H1 (cell line): ENCODE data around the gene MAGEB3. TPM values are rescaled to one million over a fixed set of nuclear protein-coding genes. Genes with fewer than 3 reads are reported as not detected.

ENCODE experiments used
- CTCF ChIA-PET: fragments of 300-600 bp; sonication (Branson Sonifier 250); formaldehyde crosslinking; loops from one replicate; lab custom pipeline; 2021; ENCODE audit not compliant: partially characterized antibody; lab: Charles Lee
- POLR2A ChIA-PET: fragments of 300-600 bp; sonication (Branson Sonifier 250); formaldehyde crosslinking; loops from one replicate; lab custom pipeline; 2021; ENCODE audit warnings: inconsistent platforms; ENCODE audit not compliant: partially characterized antibody; lab: Charles Lee
- DNase-seq, 2 experiments: peaks; one replicate each; pipeline versions ENCODE4 v3.0.0 to v3.0.0-alpha.2; 2010 to 2022; ENCODE audit warnings: low spot score in 2 of 2, low read depth in 1 of 2, mixed read lengths in 1 of 2
- FAIRE-seq: peaks from 2 replicates; lab custom pipeline; 2011; peaks lifted over from hg19 to GRCh38; lab: Jason Lieb, UNC
- H2AFZ ChIP-seq: 2 replicates; pipeline ENCODE4 v1.8.1; 2012; ENCODE audit warnings: low read length, inconsistent platforms
- H2AK5ac ChIP-seq: 2 replicates; pipeline ENCODE4 v1.6.1; 2013; ENCODE audit warnings: low read depth, low read length
- H2BK120ac ChIP-seq: replicated peaks from 2 replicates; pipeline ENCODE3; 2013; ENCODE audit warnings: low read depth, low read length, inconsistent platforms
- H2BK12ac ChIP-seq: 2 replicates; pipeline ENCODE4 v1.6.1; 2013; ENCODE audit warnings: low read depth, low read length
- H2BK15ac ChIP-seq: 2 replicates; pipeline ENCODE4 v1.6.1; 2013; ENCODE audit warnings: low read length
- H2BK20ac ChIP-seq: 2 replicates; pipeline ENCODE4 v1.6.1; 2013; ENCODE audit warnings: low read length
- H2BK5ac ChIP-seq: 2 replicates; pipeline ENCODE4 v1.6.1; 2013; ENCODE audit warnings: low read depth, low read length
- H3K14ac ChIP-seq: 2 replicates; pipeline ENCODE4 v1.6.1; 2013; ENCODE audit warnings: inconsistent platforms; ENCODE audit not compliant: insufficient read length
- H3K18ac ChIP-seq: 2 replicates; pipeline ENCODE4 v1.6.1; 2013; ENCODE audit warnings: low read length; ENCODE audit errors: extremely low read depth
- H3K23ac ChIP-seq: 2 replicates; pipeline ENCODE4 v1.6.1; 2013; ENCODE audit warnings: inconsistent platforms; ENCODE audit not compliant: insufficient read length
- H3K23me2 ChIP-seq: 2 replicates; pipeline ENCODE4 v1.6.1; 2013; ENCODE audit warnings: low read depth, low read length
- H3K27ac ChIP-seq: 2 replicates; pipeline ENCODE4 v1.6.1; 2011; ENCODE audit warnings: low read depth, low read length, inconsistent platforms
- H3K27me3 ChIP-seq, 4 experiments: replicated peaks in 1 of 4; 1 replicate in 1 of 4; 2 replicates in 3 of 4; pipeline versions ENCODE4 v1.6.1 to v1.8.1; 2011 to 2013; ENCODE audit warnings: low read length in 3 of 4, mild to moderate bottlenecking in 3 of 4, inconsistent platforms in 2 of 4, mixed read lengths in 2 of 4, moderate library complexity in 1 of 4; ENCODE audit not compliant: control insufficient read depth in 3 of 4, insufficient read depth in 3 of 4; ENCODE audit errors: extremely low read depth in 1 of 4
- H3K36me3 ChIP-seq, 4 experiments: 2 replicates each; pipeline versions ENCODE4 v1.6.1 to v1.8.1; 2011 to 2013; ENCODE audit warnings: mild to moderate bottlenecking in 4 of 4, low read length in 3 of 4, moderate library complexity in 2 of 4, control low read depth in 1 of 4, inconsistent platforms in 1 of 4; ENCODE audit not compliant: insufficient read depth in 4 of 4, control insufficient read depth in 2 of 4
- H3K4ac ChIP-seq: replicated peaks from 2 replicates; pipeline ENCODE3; 2013; ENCODE audit warnings: low read length, low read depth, mixed read lengths, inconsistent platforms; ENCODE audit not compliant: insufficient read length
- H3K4me1 ChIP-seq, 4 experiments: replicated peaks in 1 of 4; 1 replicate in 1 of 4; 2 replicates in 3 of 4; pipeline versions ENCODE4 v1.6.1 to v1.8.1; 2011 to 2013; ENCODE audit warnings: low read length in 3 of 4, inconsistent platforms in 2 of 4, mixed read lengths in 1 of 4; ENCODE audit not compliant: insufficient read depth in 4 of 4, control insufficient read depth in 3 of 4
- H3K4me2 ChIP-seq, 2 experiments: 2 replicates each; pipeline versions ENCODE4 v1.6.1 to v1.8.1; 2011 to 2013; ENCODE audit warnings: low read depth in 2 of 2, low read length in 2 of 2, control low read depth in 1 of 2, inconsistent platforms in 1 of 2, mild to moderate bottlenecking in 1 of 2; ENCODE audit not compliant: insufficient read depth in 1 of 2
- H3K4me3 ChIP-seq, 4 experiments: fragments of 200-600, 300-600 bp in 1 of 4; sonication (generic), shearing (Covaris generic), sonication (Bioruptor Twin) in 1 of 4; 2 replicates each; pipeline versions ENCODE4 v1.5.1 to v1.8.1; 2011 to 2016; ENCODE audit warnings: low read length in 4 of 4, low read depth in 3 of 4, control low read depth in 2 of 4, inconsistent platforms in 2 of 4, mild to moderate bottlenecking in 2 of 4, mixed read lengths in 1 of 4, moderate library complexity in 1 of 4; ENCODE audit not compliant: insufficient read depth in 2 of 4; ENCODE audit errors: extremely low read depth in 1 of 4
- H3K56ac ChIP-seq: replicated peaks from 2 replicates; pipeline ENCODE3; 2013; ENCODE audit warnings: low read depth, mild to moderate bottlenecking, mixed read lengths, low read length, inconsistent platforms; ENCODE audit not compliant: insufficient read length
- H3K79me1 ChIP-seq: 2 replicates; pipeline ENCODE4 v1.6.1; 2013; ENCODE audit warnings: low read depth, low read length, control low read depth
- H3K79me2 ChIP-seq, 2 experiments: 2 replicates each; pipeline versions ENCODE4 v1.6.1 to v1.8.1; 2012 to 2013; ENCODE audit warnings: low read length in 2 of 2, mild to moderate bottlenecking in 2 of 2, inconsistent platforms in 1 of 2; ENCODE audit not compliant: insufficient read depth in 2 of 2, control insufficient read depth in 1 of 2
- H3K9ac ChIP-seq, 4 experiments: replicated peaks in 1 of 4; 1 replicate in 1 of 4; 2 replicates in 3 of 4; pipeline versions ENCODE4 v1.6.1 to v1.8.1; 2011 to 2013; ENCODE audit warnings: low read depth in 3 of 4, low read length in 3 of 4, control low read depth in 2 of 4, mild to moderate bottlenecking in 2 of 4, moderate library complexity in 2 of 4, inconsistent platforms in 1 of 4; ENCODE audit errors: extremely low read depth in 1 of 4
- H3K9me3 ChIP-seq, 2 experiments: 2 replicates each; pipeline versions ENCODE4 v1.6.1 to v1.8.1; 2012 to 2013; ENCODE audit warnings: mild to moderate bottlenecking in 2 of 2, moderate library complexity in 2 of 2, control low read depth in 1 of 2, inconsistent platforms in 1 of 2, low read depth in 1 of 2, low read length in 1 of 2, mixed read lengths in 1 of 2; ENCODE audit not compliant: insufficient read depth in 2 of 2
- H4K20me1 ChIP-seq, 2 experiments: replicated peaks in 1 of 2; 2 replicates each; pipeline versions ENCODE3 to v1.8.1; 2011 to 2013; ENCODE audit warnings: inconsistent platforms in 2 of 2, low read length in 2 of 2, mild to moderate bottlenecking in 1 of 2; ENCODE audit not compliant: insufficient read depth in 2 of 2, control insufficient read depth in 1 of 2
- H4K5ac ChIP-seq: 2 replicates; pipeline ENCODE4 v1.6.1; 2013; ENCODE audit warnings: low read length, low read depth, mixed read lengths, inconsistent platforms; ENCODE audit not compliant: insufficient read length
- H4K8ac ChIP-seq: 2 replicates; pipeline ENCODE4 v1.8.0; 2013; ENCODE audit warnings: mild to moderate bottlenecking, moderate library complexity, low read length, inconsistent platforms; ENCODE audit not compliant: insufficient read depth; ENCODE audit errors: extremely low read depth
- H4K91ac ChIP-seq: replicated peaks from 2 replicates; pipeline ENCODE3; 2013; ENCODE audit warnings: low read length, mixed read lengths, inconsistent platforms; ENCODE audit not compliant: insufficient read length
- ATF2 ChIP-seq: IDR thresholded peaks from 2 replicates; pipeline ENCODE4 v1.6.1; 2012; ENCODE audit warnings: low read length, inconsistent platforms
- EZH2 ChIP-seq: fragments of 200-600 bp; sonication (generic); IDR thresholded peaks from 2 replicates; pipeline ENCODE4 v1.7.1; 2012; ENCODE audit warnings: low read depth, mild to moderate bottlenecking, moderate library complexity, low read length, inconsistent platforms; ENCODE audit not compliant: severe bottlenecking
- HDAC6 ChIP-seq: IDR thresholded peaks from one replicate; pipeline ENCODE4 v1.7.1; 2012; ENCODE audit warnings: low read depth, mild to moderate bottlenecking, inconsistent platforms, low read length, moderate library complexity
- NANOG ChIP-seq: IDR thresholded peaks from 2 replicates; pipeline ENCODE4 v1.6.1; 2011; ENCODE audit warnings: low read length, low read depth, mild to moderate bottlenecking, inconsistent platforms; ENCODE audit not compliant: insufficient read depth, poor library complexity, severe bottlenecking
- POU5F1 ChIP-seq: IDR thresholded peaks from 2 replicates; pipeline ENCODE4 v1.6.1; 2011; ENCODE audit warnings: low read depth, mild to moderate bottlenecking, low read length, moderate library complexity
- RFX5 ChIP-seq: IDR thresholded peaks from 2 replicates; pipeline ENCODE4 v1.6.1; 2011; ENCODE audit warnings: low read depth, low read length, improper control_type of control experiment, borderline replicate concordance
- RXRA ChIP-seq: IDR thresholded peaks from 2 replicates; pipeline ENCODE4 v1.6.1; 2011; ENCODE audit warnings: low read depth, mild to moderate bottlenecking, low read length, moderate library complexity; ENCODE audit not compliant: insufficient read depth
- SP2 ChIP-seq: IDR thresholded peaks from 2 replicates; pipeline ENCODE4 v1.6.1; 2012; ENCODE audit warnings: mild to moderate bottlenecking, low read length, inconsistent platforms
- YY1 ChIP-seq: IDR thresholded peaks from 2 replicates; pipeline ENCODE4 v1.6.1; 2011; ENCODE audit warnings: low read depth, mild to moderate bottlenecking, low read length
- WGBS, 2 experiments: shearing (Covaris generic) in 1 of 2; methylation state at CpG; one replicate each; pipeline versions ENCODE4 v1.1.6 to v1.1.7; 2013 to 2015; ENCODE audit warnings: low lambda C conversion rate in 2 of 2, mixed read lengths in 2 of 2, inconsistent platforms in 1 of 2, low coverage in 1 of 2, missing lambda C conversion rate in 1 of 2; ENCODE audit not compliant: insufficient replicate concordance in 2 of 2, insufficient coverage in 1 of 2, insufficient read length in 1 of 2; ENCODE audit errors: extremely low coverage in 1 of 2, missing lambda C conversion rate in 1 of 2; 5-methylcytosine and 5-hydroxymethylcytosine counted together
- polyA plus RNA-seq, 7 experiments: library from polyadenylated mRNA; depleted of rRNA in 3 of 7; stranded (reverse) in 5 of 7; unstranded in 2 of 7; fragments of >200 nt in 5 of 7; fragments of 200-250 nt in 2 of 7; gene quantifications; 1 replicate in 5 of 7; 2 replicates in 1 of 7; 4 replicates in 1 of 7; pipeline versions ENCODE4 v1.2.1 to v1.2.3, GENCODE V29; 2011 to 2013; ENCODE audit warnings: missing spikeins in 2 of 7, mixed read lengths in 2 of 7
- total RNA-seq: library from RNA; stranded (reverse); fragmentation: NEBNext Ultra II Directional; extraction: Animal tissue kit (Norgen Biotek cat#: 25700); gene quantifications from 2 replicates; pipeline ENCODE4 v1.2.1, GENCODE V29; 2021

The MAGEB3 gene
- total and polyA plus RNA-seq, 2 of the 8 experiments (the other 6 are each of a cell fraction or from before 2014, with no cell fraction given) = not detected

GRCh38 chrX:30183554-30183953 is 46.9 kb upstream of the MAGEB3 start:
- no peak overlapping the region for H2BK5ac ChIP-seq
- H3K4me1 ChIP-seq = no peaks in the 10 kb centered on the region
- no peak overlapping the region for H3K4me3 ChIP-seq
- H3K36me3 ChIP-seq = no peaks in the 10 kb centered on the region
- H4K5ac ChIP-seq = no peak overlapping the region
- H3K4me2 ChIP-seq = no peak overlapping the region
- H3K14ac ChIP-seq = no peak overlapping the region
- no peak overlapping the region for H2AFZ ChIP-seq
- no peak overlapping the region for H2BK120ac ChIP-seq
- no peaks in the 10 kb centered on the region for H3K79me1 ChIP-seq
- no peak overlapping the region for H2BK15ac ChIP-seq
- no peaks in the 10 kb centered on the region for H3K9me3 ChIP-seq
- no peak overlapping the region for H2BK12ac ChIP-seq
- no peaks in the 10 kb centered on the region for H4K20me1 ChIP-seq
- ChIA-PET CTCF (interaction anchor here (0.6 kb wide), 1 partner anchor 28 kb away, joined by 3 read pairs; no protein-coding TSS in a partner anchor), POLR2A (no interaction called here)
- FAIRE-seq (no peak), DNase-seq (no peak)
- whole genome bisulfite sequencing, 2 experiments = 88% methylated on average over 3 of the region's 3 CpGs; no CpG with 5 or more reads in 1 of the 2 experiments
- H2AK5ac ChIP-seq = no peak overlapping the region
- H2BK20ac ChIP-seq = no peak overlapping the region
- H4K91ac ChIP-seq = no peak overlapping the region
- TF ChIP-seq YY1 (no peak), ATF2 (no peak), RXRA (no peak), HDAC6 (no peak), NANOG (no peak), RFX5 (no peak), EZH2 (no peak), SP2 (no peak), POU5F1 (no peak)
- H3K9ac ChIP-seq = no peak overlapping the region
- H3K23me2 ChIP-seq = no peaks in the 10 kb centered on the region
- no peak overlapping the region for H3K4ac ChIP-seq
- H3K27ac ChIP-seq = no peak overlapping the region
- no peak overlapping the region for H3K18ac ChIP-seq
- no peaks in the 10 kb centered on the region for H3K27me3 ChIP-seq
- no peak overlapping the region for H3K23ac ChIP-seq
- no peak overlapping the region for H3K56ac ChIP-seq
- no peaks in the 10 kb centered on the region for H3K79me2 ChIP-seq
- H4K8ac ChIP-seq = no peak overlapping the region
